HEK293 (cell line): ENCODE measurements around the gene RECK.

Experiments used
- FEZF1 ChIP-seq: fragments of 450-650 bp; formaldehyde crosslinking; IDR thresholded peaks from 2 replicates; pipeline ENCODE4 v1.5.1; 2016; ENCODE audit warnings: missing biosample characterization, missing genetic modification characterization
- MZF1 ChIP-seq: fragments of 450-650 bp; formaldehyde crosslinking; IDR thresholded peaks from 2 replicates; pipeline ENCODE4 v1.5.1; 2017; ENCODE audit warnings: missing biosample characterization, missing genetic modification characterization, borderline replicate concordance
- REPIN1 ChIP-seq: fragments of 450-650 bp; formaldehyde crosslinking; IDR thresholded peaks from 2 replicates; pipeline ENCODE4 v1.5.1; 2017; ENCODE audit warnings: missing biosample characterization, missing genetic modification characterization, low read depth
- SETDB1 ChIP-seq: IDR thresholded peaks from one replicate; pipeline ENCODE4 v1.6.1; 2017; ENCODE audit warnings: mild to moderate bottlenecking, low read length, moderate library complexity, mixed read lengths; ENCODE audit not compliant: insufficient read length
- SP7 ChIP-seq: fragments of 450-650 bp; formaldehyde crosslinking; IDR thresholded peaks from 2 replicates; pipeline ENCODE4 v1.5.1; 2016; ENCODE audit warnings: missing biosample characterization, missing genetic modification characterization
- ZNF114 ChIP-seq: fragments of 450-650 bp; formaldehyde crosslinking; IDR thresholded peaks from 2 replicates; pipeline ENCODE4 v1.5.0; 2017; ENCODE audit warnings: missing biosample characterization, missing genetic modification characterization
- TF ChIP-seq, protein P1 (sequence below): fragments of 450-650 bp; formaldehyde crosslinking; optimal IDR thresholded peaks from 2 replicates; pipeline ENCODE3; 2016; ENCODE audit warnings: missing biosample characterization, mild to moderate bottlenecking, missing genetic modification characterization
- TF ChIP-seq, protein P2 (sequence below): fragments of 450-650 bp; formaldehyde crosslinking; IDR thresholded peaks from 2 replicates; pipeline ENCODE4 v1.5.1; 2016; ENCODE audit warnings: missing biosample characterization, missing genetic modification characterization
- TF ChIP-seq, protein P3 (sequence below): fragments of 450-650 bp; formaldehyde crosslinking; IDR thresholded peaks from 2 replicates; pipeline ENCODE4 v1.5.1; 2016; ENCODE audit warnings: missing biosample characterization, missing genetic modification characterization
- TF ChIP-seq, protein P4 (sequence below): fragments of 450-650 bp; formaldehyde crosslinking; IDR thresholded peaks from 2 replicates; pipeline ENCODE4 v1.5.1; 2016; ENCODE audit warnings: missing biosample characterization, missing genetic modification characterization

DNA sequence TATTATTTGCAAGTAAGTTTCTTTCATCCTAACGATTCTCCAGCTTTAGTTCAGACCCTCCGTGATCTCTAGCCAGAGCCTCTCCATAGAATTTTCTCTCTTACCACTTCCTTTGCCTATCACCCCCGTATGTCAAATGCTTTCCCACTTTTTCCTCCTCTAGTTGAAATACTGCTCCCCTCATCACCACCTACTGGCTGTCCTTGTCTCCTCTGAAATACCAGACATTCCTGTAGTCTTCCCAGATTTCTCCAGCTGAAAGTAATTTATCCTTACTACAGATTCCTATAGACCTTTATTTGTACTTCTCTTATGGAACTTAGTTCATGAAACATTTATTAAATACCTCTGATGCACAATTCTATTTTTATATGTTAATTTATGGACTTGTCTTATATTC lies 63.8 kb downstream of the RECK start:
- TF ChIP-seq MZF1 (tag by site-specific recombination) (no peak), SETDB1 (no peak), SP7 (tag by site-specific recombination) (no peak), REPIN1 (tag by site-specific recombination) (no peak), ZNF114 (tag by site-specific recombination) (no peak), FEZF1 (tag by site-specific recombination) (no peak)
- TF ChIP-seq, protein P1, sequence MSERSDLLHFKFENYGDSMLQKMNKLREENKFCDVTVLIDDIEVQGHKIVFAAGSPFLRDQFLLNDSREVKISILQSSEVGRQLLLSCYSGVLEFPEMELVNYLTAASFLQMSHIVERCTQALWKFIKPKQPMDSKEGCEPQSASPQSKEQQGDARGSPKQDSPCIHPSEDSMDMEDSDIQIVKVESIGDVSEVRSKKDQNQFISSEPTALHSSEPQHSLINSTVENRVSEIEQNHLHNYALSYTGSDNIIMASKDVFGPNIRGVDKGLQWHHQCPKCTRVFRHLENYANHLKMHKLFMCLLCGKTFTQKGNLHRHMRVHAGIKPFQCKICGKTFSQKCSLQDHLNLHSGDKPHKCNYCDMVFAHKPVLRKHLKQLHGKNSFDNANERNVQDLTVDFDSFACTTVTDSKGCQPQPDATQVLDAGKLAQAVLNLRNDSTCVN (tag by site-specific recombination): no peak
- TF ChIP-seq, protein P2, sequence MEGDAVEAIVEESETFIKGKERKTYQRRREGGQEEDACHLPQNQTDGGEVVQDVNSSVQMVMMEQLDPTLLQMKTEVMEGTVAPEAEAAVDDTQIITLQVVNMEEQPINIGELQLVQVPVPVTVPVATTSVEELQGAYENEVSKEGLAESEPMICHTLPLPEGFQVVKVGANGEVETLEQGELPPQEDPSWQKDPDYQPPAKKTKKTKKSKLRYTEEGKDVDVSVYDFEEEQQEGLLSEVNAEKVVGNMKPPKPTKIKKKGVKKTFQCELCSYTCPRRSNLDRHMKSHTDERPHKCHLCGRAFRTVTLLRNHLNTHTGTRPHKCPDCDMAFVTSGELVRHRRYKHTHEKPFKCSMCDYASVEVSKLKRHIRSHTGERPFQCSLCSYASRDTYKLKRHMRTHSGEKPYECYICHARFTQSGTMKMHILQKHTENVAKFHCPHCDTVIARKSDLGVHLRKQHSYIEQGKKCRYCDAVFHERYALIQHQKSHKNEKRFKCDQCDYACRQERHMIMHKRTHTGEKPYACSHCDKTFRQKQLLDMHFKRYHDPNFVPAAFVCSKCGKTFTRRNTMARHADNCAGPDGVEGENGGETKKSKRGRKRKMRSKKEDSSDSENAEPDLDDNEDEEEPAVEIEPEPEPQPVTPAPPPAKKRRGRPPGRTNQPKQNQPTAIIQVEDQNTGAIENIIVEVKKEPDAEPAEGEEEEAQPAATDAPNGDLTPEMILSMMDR: no peak
- TF ChIP-seq, protein P3, sequence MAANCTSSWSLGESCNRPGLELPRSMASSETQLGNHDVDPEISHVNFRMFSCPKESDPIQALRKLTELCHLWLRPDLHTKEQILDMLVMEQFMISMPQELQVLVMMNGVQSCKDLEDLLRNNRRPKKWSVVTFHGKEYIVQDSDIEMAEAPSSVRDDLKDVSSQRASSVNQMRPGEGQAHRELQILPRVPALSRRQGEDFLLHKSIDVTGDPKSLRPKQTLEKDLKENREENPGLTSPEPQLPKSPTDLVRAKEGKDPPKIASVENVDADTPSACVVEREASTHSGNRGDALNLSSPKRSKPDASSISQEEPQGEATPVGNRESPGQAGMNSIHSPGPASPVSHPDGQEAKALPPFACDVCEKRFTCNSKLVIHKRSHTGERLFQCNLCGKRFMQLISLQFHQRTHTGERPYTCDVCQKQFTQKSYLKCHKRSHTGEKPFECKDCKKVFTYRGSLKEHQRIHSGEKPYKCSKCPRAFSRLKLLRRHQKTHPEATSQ: no peak
- TF ChIP-seq, protein P4, sequence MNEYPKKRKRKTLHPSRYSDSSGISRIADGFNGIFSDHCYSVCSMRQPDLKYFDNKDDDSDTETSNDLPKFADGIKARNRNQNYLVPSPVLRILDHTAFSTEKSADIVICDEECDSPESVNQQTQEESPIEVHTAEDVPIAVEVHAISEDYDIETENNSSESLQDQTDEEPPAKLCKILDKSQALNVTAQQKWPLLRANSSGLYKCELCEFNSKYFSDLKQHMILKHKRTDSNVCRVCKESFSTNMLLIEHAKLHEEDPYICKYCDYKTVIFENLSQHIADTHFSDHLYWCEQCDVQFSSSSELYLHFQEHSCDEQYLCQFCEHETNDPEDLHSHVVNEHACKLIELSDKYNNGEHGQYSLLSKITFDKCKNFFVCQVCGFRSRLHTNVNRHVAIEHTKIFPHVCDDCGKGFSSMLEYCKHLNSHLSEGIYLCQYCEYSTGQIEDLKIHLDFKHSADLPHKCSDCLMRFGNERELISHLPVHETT (tag by site-specific recombination): no peak
